ENCODE measurements around the gene ZNF835.

Gene ZNF835

DNA sequence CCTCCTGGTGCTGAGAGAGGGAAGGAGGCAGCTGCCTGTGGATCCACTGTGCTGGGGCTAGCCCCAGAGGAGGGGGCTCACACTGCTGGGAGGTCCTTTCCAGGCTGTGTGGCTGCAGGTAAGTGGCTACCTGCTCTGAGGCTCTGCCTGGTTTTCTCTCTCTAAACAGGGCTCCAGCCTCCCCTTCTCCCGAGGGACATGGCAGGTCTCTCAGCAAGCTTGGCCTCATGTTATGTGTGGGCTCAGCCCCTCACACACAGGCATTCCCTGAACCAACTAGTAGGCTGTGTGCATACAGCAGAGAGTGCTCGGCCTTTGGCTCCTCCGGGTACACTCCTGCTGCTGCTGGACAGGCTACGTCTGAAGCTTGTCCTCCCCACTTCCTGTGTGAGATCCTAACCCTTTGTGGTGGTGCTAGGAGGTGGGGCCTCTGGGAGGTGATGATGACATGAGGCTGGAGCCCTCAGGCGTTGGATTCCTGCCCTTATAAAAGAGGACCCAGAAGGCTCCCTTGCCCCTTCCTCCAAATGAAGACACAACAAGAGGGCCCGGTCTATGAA is 4.2 kb downstream of the ZNF835 start:
- no peak overlapping the region for H3K4me3 ChIP-seq (ENCODE audit: low read depth in 1 of 2, low read length in 2 of 2)
- H3K36me3 ChIP-seq (ENCODE audit: control insufficient read depth in 1 of 2, insufficient read depth in 2 of 2, low read length in 2 of 2) = no peaks in the 10 kb centered on the region
- H3K4me1 ChIP-seq (ENCODE audit: control insufficient read depth in 1 of 2, insufficient read depth in 2 of 2, low read length in 2 of 2) = peaks cover 0 to 11% of the 10 kb centered on the region in 2 donors
- H3K9ac ChIP-seq (ENCODE audit: low read depth in 1 of 2, low read length in 2 of 2) = no peak overlapping the region
- peaks cover 14 to 53% of the 10 kb centered on the region in 2 donors for H3K9me3 ChIP-seq (ENCODE audit: control insufficient read depth in 1 of 2, low read length in 2 of 2)
- H3K27ac ChIP-seq (ENCODE audit: low read depth, low read length) = no peak overlapping the region
- no peaks in the 10 kb centered on the region for H3K27me3 ChIP-seq (ENCODE audit: control insufficient read depth in 1 of 2, insufficient read depth in 2 of 2, low read length in 2 of 2)

DNA sequence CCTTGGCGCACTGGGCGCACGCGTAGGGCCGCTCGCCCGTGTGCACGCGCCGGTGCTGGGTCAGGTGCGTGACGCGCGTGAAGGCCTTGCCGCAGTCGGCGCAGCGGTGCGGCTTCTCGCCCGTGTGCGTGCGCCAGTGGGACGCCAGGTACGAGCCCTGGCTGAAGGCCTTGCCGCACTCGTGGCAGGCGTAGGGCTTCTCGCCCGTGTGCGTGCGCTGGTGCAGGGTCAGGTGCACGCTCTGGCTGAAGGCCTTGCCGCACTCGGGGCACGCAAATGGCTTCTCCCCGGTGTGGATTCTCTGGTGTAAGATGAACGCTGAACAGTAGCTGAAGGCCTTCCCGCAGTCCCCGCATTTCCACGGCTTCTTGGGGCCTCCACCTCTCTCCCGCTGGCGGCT is 7.0 kb downstream of the ZNF835 start:
- Histone ChIP-seq H3K9ac (ENCODE audit: low read depth in 1 of 2, low read length in 2 of 2) (no peak overlapping the region), H3K27ac (ENCODE audit: low read depth, low read length) (no peak overlapping the region), H3K4me3 (ENCODE audit: low read depth in 1 of 2, low read length in 2 of 2) (no peak overlapping the region), H3K36me3 (ENCODE audit: control insufficient read depth in 1 of 2, insufficient read depth in 2 of 2, low read length in 2 of 2) (no peaks in the 10 kb centered on the region), H3K27me3 (ENCODE audit: control insufficient read depth in 1 of 2, insufficient read depth in 2 of 2, low read length in 2 of 2) (no peaks in the 10 kb centered on the region), H3K9me3 (ENCODE audit: control insufficient read depth in 1 of 2, low read length in 2 of 2) (peaks cover 26 to 59% of the 10 kb centered on the region in 2 donors), H3K4me1 (ENCODE audit: control insufficient read depth in 1 of 2, insufficient read depth in 2 of 2, low read length in 2 of 2) (no peaks in the 10 kb centered on the region)

DNA sequence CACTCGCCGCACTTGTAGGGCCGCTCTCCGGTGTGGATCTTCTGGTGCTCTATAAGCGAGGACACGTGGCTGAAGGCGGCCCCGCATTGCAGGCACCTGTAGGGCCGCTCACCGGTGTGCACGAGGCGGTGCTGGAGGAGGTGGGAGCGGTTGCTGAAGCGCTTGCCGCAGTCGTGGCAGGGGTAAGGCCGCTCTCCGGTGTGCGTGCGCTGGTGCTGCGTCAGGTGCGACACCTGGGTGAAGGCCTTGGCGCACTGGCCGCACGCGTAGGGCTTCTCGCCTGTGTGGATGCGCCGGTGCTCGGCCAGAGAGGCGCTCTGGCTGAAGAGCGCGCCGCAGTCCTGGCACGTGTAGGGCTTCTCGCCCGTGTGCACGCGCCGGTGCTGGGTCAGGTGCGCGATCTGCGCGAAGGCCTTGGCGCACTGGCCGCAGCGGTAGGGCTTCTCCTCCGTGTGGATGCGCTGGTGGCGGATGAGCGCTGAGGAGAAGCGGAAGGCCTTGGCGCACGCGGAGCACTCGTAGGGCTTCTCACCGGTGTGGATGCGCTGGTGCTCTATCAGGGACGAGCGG is 7.5 kb downstream of the ZNF835 start:
- Histone ChIP-seq H3K9me3 (ENCODE audit: control insufficient read depth in 1 of 2, low read length in 2 of 2) (peaks cover 23 to 62% of the 10 kb centered on the region in 2 donors), H3K4me1 (ENCODE audit: control insufficient read depth in 1 of 2, insufficient read depth in 2 of 2, low read length in 2 of 2) (no peaks in the 10 kb centered on the region), H3K27me3 (ENCODE audit: control insufficient read depth in 1 of 2, insufficient read depth in 2 of 2, low read length in 2 of 2) (no peaks in the 10 kb centered on the region), H3K27ac (ENCODE audit: low read depth, low read length) (no peak overlapping the region), H3K9ac (ENCODE audit: low read depth in 1 of 2, low read length in 2 of 2) (no peak overlapping the region), H3K36me3 (ENCODE audit: control insufficient read depth in 1 of 2, insufficient read depth in 2 of 2, low read length in 2 of 2) (no peaks in the 10 kb centered on the region), H3K4me3 (ENCODE audit: low read depth in 1 of 2, low read length in 2 of 2) (no peak overlapping the region)

DNA sequence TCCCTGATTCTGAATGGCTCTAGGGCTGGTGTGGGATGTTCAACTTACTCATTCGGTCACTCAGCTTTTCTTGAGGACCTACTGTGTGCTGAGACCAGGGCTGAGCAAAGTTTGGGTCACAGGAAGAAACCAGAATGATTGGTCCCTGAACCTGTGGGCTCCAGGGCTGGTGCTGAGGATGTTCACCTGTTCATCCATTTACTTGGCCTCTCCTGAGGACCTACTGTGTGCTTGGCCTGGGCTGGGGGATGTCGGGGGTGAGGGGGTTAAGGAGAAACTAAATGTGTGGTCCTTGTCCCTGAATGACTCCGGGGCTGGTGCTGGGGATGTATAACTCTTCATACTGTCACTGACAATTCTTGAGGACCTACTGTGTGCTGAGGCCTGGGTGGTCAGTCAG is 10.3 kb downstream of the ZNF835 start:
- no peaks in the 10 kb centered on the region for H3K4me1 ChIP-seq (ENCODE audit: control insufficient read depth in 1 of 2, insufficient read depth in 2 of 2, low read length in 2 of 2)
- H3K27ac ChIP-seq (ENCODE audit: low read depth, low read length) = no peak overlapping the region
- no peaks in the 10 kb centered on the region for H3K36me3 ChIP-seq (ENCODE audit: control insufficient read depth in 1 of 2, insufficient read depth in 2 of 2, low read length in 2 of 2)
- H3K9me3 ChIP-seq (ENCODE audit: control insufficient read depth in 1 of 2, low read length in 2 of 2) = peaks cover 18 to 47% of the 10 kb centered on the region in 2 donors
- no peak overlapping the region for H3K9ac ChIP-seq (ENCODE audit: low read depth in 1 of 2, low read length in 2 of 2)
- no peaks in the 10 kb centered on the region for H3K27me3 ChIP-seq (ENCODE audit: control insufficient read depth in 1 of 2, insufficient read depth in 2 of 2, low read length in 2 of 2)
- peak overlapping the region in 1 of 2 donors; percentile 32 for H3K4me3 ChIP-seq (ENCODE audit: low read depth in 1 of 2, low read length in 2 of 2)

DNA sequence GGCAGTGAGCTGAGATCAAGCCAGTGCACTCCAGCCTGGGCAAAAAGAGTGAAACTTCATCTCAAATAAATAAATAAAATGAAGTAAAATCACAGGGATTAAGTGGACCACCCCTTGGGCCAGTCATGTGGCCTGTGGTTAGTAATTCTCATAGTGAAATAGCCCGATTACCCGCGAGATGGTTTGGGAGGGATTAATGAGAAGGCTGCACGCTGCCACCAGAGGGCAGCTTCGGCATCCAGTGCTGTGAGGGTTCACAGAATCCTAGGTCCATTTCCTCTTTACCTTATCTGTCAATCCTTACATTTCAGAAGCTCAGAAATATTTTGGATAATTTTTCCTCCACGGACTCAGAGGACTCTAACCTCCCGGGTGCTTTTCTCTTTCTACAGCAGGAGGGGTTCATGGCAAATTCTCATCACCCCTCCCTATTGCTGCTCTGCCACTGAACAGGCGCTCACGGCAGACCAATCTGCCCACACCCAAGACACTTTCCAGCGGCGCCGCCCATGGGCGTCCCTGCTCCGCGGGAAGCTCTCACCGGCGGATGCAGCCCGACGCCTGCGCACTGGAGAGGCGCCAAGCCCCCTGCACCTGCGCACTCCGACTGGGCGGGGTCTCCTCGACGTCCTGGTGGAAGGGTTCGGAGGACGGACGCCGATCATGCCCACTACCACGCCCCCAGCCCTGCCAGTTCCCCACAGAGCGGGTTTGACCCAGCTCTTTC is 11.0 kb downstream of the ZNF835 start:
- H3K4me1 ChIP-seq (ENCODE audit: control insufficient read depth in 1 of 2, insufficient read depth in 2 of 2, low read length in 2 of 2) = no peaks in the 10 kb centered on the region
- no peak overlapping the region for H3K9ac ChIP-seq (ENCODE audit: low read depth in 1 of 2, low read length in 2 of 2)
- H3K27me3 ChIP-seq (ENCODE audit: control insufficient read depth in 1 of 2, insufficient read depth in 2 of 2, low read length in 2 of 2) = no peaks in the 10 kb centered on the region
- H3K27ac ChIP-seq (ENCODE audit: low read depth, low read length) = no peak overlapping the region
- H3K9me3 ChIP-seq (ENCODE audit: control insufficient read depth in 1 of 2, low read length in 2 of 2) = peaks cover 18 to 47% of the 10 kb centered on the region in 2 donors
- peak overlapping the region in 1 of 2 donors; percentile 32 for H3K4me3 ChIP-seq (ENCODE audit: low read depth in 1 of 2, low read length in 2 of 2)
- H3K36me3 ChIP-seq (ENCODE audit: control insufficient read depth in 1 of 2, insufficient read depth in 2 of 2, low read length in 2 of 2) = no peaks in the 10 kb centered on the region

DNA sequence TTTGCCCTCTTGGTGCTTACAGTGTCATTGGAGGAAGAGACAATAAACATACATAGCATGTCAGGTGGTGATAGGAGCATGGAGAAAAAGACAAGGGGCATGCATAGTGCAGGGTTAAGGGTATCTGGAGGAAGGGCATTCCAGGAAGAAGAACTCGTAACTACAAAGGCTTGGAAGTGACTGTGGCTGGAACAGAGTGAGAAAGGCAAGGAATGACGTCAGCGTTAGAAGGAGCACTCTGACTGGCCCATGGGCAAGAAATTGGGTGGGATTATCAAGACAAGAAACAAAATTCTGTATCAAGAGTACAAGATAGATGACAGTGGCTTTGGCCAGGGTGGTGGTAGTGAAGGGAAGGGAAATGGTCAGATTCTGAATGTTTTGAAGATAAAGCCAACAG is 17.4 kb downstream of the ZNF835 start:
- H3K27ac ChIP-seq (ENCODE audit: low read depth, low read length) = no peak overlapping the region
- H3K9me3 ChIP-seq (ENCODE audit: control insufficient read depth in 1 of 2, low read length in 2 of 2) = peaks cover 29 to 32% of the 10 kb centered on the region in 2 donors
- H3K36me3 ChIP-seq (ENCODE audit: control insufficient read depth in 1 of 2, insufficient read depth in 2 of 2, low read length in 2 of 2) = no peaks in the 10 kb centered on the region
- H3K27me3 ChIP-seq (ENCODE audit: control insufficient read depth in 1 of 2, insufficient read depth in 2 of 2, low read length in 2 of 2) = no peaks in the 10 kb centered on the region
- H3K9ac ChIP-seq (ENCODE audit: low read depth in 1 of 2, low read length in 2 of 2) = no peak overlapping the region
- no peaks in the 10 kb centered on the region for H3K4me1 ChIP-seq (ENCODE audit: control insufficient read depth in 1 of 2, insufficient read depth in 2 of 2, low read length in 2 of 2)
- H3K4me3 ChIP-seq (ENCODE audit: low read depth in 1 of 2, low read length in 2 of 2) = no peak overlapping the region

DNA sequence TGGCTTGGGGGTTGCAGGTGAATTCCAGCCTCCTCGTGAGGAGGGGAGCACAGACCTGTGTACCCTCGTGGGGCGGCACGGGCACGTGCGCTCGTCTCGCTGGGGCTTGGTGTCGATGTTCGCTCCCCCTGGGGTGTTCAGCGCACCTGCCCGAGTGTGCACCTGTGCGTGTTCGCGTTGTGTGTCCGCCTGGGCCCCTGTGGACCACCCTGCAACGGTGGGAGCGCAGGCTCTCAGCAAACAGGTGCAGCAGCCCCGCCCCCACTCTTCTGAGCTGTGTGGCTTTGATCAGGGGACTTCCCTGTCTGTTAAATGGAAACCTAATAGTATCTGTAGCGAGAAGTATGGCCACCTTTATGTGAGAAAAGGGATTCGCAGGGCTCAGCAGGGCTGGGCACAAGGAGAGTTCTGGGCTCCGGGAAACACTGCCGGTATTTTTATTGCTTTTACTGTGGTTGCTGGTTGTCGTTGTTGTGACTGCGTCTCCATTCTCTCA is 28.0 kb downstream of the ZNF835 start:
- Histone ChIP-seq H3K4me3 (ENCODE audit: low read depth in 1 of 2, low read length in 2 of 2) (no peak overlapping the region), H3K9ac (ENCODE audit: low read depth in 1 of 2, low read length in 2 of 2) (no peak overlapping the region), H3K27ac (ENCODE audit: low read depth, low read length) (no peak overlapping the region)

DNA sequence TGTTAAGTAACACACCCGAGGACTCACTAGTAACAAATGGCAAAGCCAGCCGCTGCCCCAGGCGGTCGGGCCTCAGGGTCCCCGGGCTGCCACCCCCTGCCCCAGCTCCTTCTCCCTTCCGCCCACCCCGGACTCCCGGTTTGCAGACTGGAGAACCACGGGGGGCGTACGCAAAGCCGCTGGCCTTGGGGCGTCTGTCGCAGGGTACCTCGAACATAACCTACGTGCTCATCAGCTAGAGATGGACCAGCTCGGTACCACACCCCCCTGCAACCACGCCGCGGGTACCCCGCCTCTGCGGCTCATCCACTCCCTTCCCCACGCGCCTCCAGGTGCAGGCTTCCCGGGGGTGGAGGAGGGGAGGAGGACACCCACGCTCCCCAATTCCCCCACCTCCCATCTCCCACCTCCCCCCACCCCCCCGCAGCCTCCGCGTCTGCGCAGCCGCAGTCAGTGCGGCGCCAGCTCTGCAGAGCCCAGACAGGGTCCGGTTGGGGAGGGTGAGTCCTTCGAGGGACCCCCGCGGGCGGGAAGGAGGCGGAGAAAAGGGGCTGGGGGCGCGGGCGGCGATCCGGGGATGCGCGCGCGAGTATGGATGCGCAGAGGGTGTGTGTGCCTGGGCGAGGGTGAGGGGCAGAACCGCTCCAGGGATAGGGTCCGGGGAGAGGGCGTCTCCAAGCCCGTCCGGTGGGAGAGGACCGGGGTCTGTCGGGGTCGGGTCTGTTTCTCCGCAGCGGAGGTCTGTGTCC is 28.7 kb downstream of the ZNF835 start, which contains the start of gene SMIM17:
SMIM17 (plus strand) TSS at position 449 of the 749 bp plus-strand sequence. CDS start 2,509 bp downstream, outside the sequence.
- no peak within 1 kb of the TSS for H3K27ac ChIP-seq (ENCODE audit: low read depth, low read length)
- H3K27me3 ChIP-seq (ENCODE audit: control insufficient read depth in 1 of 2, insufficient read depth in 2 of 2, low read length in 2 of 2) = no peaks in the 10 kb centered on the region
- no peaks in the 10 kb centered on the region for H3K4me1 ChIP-seq (ENCODE audit: control insufficient read depth in 1 of 2, insufficient read depth in 2 of 2, low read length in 2 of 2)
- H3K9ac ChIP-seq (ENCODE audit: low read depth in 1 of 2, low read length in 2 of 2) = no peak within 1 kb of the TSS
- H3K36me3 ChIP-seq (ENCODE audit: control insufficient read depth in 1 of 2, insufficient read depth in 2 of 2, low read length in 2 of 2) = no peaks in the 10 kb centered on the region
- peaks cover 39 to 45% of the 10 kb centered on the region in 2 donors for H3K9me3 ChIP-seq (ENCODE audit: control insufficient read depth in 1 of 2, low read length in 2 of 2)
- H3K4me3 ChIP-seq (ENCODE audit: low read depth in 1 of 2, low read length in 2 of 2) = no peak within 1 kb of the TSS

More for the DNA sequence above, 28.0 kb downstream of the ZNF835 start:
- no peaks in the 10 kb centered on the region for H3K4me1 ChIP-seq (ENCODE audit: control insufficient read depth in 1 of 2, insufficient read depth in 2 of 2, low read length in 2 of 2)
- H3K27me3 ChIP-seq (ENCODE audit: control insufficient read depth in 1 of 2, insufficient read depth in 2 of 2, low read length in 2 of 2) = no peaks in the 10 kb centered on the region
- H3K36me3 ChIP-seq (ENCODE audit: control insufficient read depth in 1 of 2, insufficient read depth in 2 of 2, low read length in 2 of 2) = no peaks in the 10 kb centered on the region
- peaks cover 45 to 46% of the 10 kb centered on the region in 2 donors for H3K9me3 ChIP-seq (ENCODE audit: control insufficient read depth in 1 of 2, low read length in 2 of 2)

DNA sequence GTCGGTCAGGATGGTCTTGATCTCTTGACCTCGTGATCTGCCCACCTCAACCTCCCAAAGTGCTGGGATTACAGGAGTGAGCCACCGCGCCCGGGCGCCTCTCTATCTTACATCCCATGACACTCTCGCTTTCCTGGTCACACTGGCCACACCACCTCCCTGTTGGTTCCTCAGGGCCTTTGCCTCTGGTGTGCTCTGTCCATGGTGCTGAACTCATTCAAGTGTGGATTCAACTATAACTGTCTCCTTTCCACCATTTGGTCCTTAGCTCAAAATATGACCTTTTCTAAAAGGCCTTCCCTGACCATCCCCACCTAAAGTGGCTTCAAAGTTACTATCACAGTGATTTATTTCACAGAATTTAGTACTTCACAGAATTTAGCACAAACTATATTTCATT is 32.3 kb downstream of the ZNF835 start:
- H3K27me3 ChIP-seq (ENCODE audit: control insufficient read depth in 1 of 2, insufficient read depth in 2 of 2, low read length in 2 of 2) = no peaks in the 10 kb centered on the region
- H3K27ac ChIP-seq (ENCODE audit: low read depth, low read length) = no peak overlapping the region
- H3K36me3 ChIP-seq (ENCODE audit: control insufficient read depth in 1 of 2, insufficient read depth in 2 of 2, low read length in 2 of 2) = no peaks in the 10 kb centered on the region
- peaks cover 35 to 41% of the 10 kb centered on the region in 2 donors for H3K9me3 ChIP-seq (ENCODE audit: control insufficient read depth in 1 of 2, low read length in 2 of 2)
- H3K9ac ChIP-seq (ENCODE audit: low read depth in 1 of 2, low read length in 2 of 2) = no peak overlapping the region
- no peak overlapping the region for H3K4me3 ChIP-seq (ENCODE audit: low read depth in 1 of 2, low read length in 2 of 2)
- no peaks in the 10 kb centered on the region for H3K4me1 ChIP-seq (ENCODE audit: control insufficient read depth in 1 of 2, insufficient read depth in 2 of 2, low read length in 2 of 2)
